KOPT-K1 (cell line): ENCODE data around the gene TNC.

Experiments used
- H3K27ac ChIP-seq: fragments of 200-600 bp; sonication (generic); 2 replicates; pipeline ENCODE4 v1.5.1; 2016; ENCODE audit warnings: antibody characterized with exemption, mild to moderate bottlenecking, low read depth, low read length; ENCODE audit not compliant: poor library complexity, severe bottlenecking
- H3K36me3 ChIP-seq: fragments of 200-600 bp; sonication (generic); 2 replicates; pipeline ENCODE4 v1.5.1; 2017; ENCODE audit warnings: antibody characterized with exemption, mild to moderate bottlenecking, low read length, moderate library complexity; ENCODE audit not compliant: insufficient read depth
- H3K9me3 ChIP-seq: fragments of 200-600 bp; sonication (generic); 2 replicates; pipeline ENCODE4 v1.5.1; 2017; ENCODE audit warnings: antibody characterized with exemption, low read length, mild to moderate bottlenecking; ENCODE audit not compliant: insufficient read depth, poor library complexity, severe bottlenecking

TNC gene

GRCh38 chr9:115117999-115118878 lies at the start of gene TNC:
TNC (minus strand) TSS chr9:115118157; CDS start chr9:115091018, 27,139 bp downstream.
- no peaks in the 10 kb centered on the region for H3K9me3 ChIP-seq
- H3K36me3 ChIP-seq = no peaks in the 10 kb centered on the region
- no peak within 1 kb of the TSS for H3K27ac ChIP-seq

GRCh38 chr9:115167175-115167574 lies 49.2 kb upstream of the TNC start:
- H3K36me3 ChIP-seq = no peaks in the 10 kb centered on the region
- H3K9me3 ChIP-seq = no peaks in the 10 kb centered on the region
- H3K27ac ChIP-seq = no peak overlapping the region

GRCh38 chr9:115165233-115165632 lies 47.3 kb upstream of the TNC start:
- no peak overlapping the region for H3K27ac ChIP-seq

GRCh38 chr9:115164511-115164974 lies 46.6 kb upstream of the TNC start:
- H3K27ac ChIP-seq = no peak overlapping the region
- H3K36me3 ChIP-seq = no peaks in the 10 kb centered on the region

More at GRCh38 chr9:115165233-115165632, 47.3 kb upstream of the TNC start:
- Histone ChIP-seq H3K9me3 (no peaks in the 10 kb centered on the region), H3K36me3 (no peaks in the 10 kb centered on the region)

GRCh38 chr9:115162946-115163345 lies 45.0 kb upstream of the TNC start:
- H3K27ac ChIP-seq = no peak overlapping the region
- H3K9me3 ChIP-seq = no peaks in the 10 kb centered on the region
- no peaks in the 10 kb centered on the region for H3K36me3 ChIP-seq

More at GRCh38 chr9:115164511-115164974, 46.6 kb upstream of the TNC start:
- H3K9me3 ChIP-seq = no peaks in the 10 kb centered on the region

GRCh38 chr9:115161446-115161845 lies 43.5 kb upstream of the TNC start:
- Histone ChIP-seq H3K36me3 (no peaks in the 10 kb centered on the region), H3K9me3 (no peaks in the 10 kb centered on the region)

GRCh38 chr9:115158661-115159481 lies 40.9 kb upstream of the TNC start:
- Histone ChIP-seq H3K9me3 (no peaks in the 10 kb centered on the region), H3K36me3 (no peaks in the 10 kb centered on the region), H3K27ac (no peak overlapping the region)

More at GRCh38 chr9:115161446-115161845, 43.5 kb upstream of the TNC start:
- H3K27ac ChIP-seq = no peak overlapping the region

GRCh38 chr9:115157245-115157674 lies 39.3 kb upstream of the TNC start:
- Histone ChIP-seq H3K36me3 (no peaks in the 10 kb centered on the region), H3K9me3 (no peaks in the 10 kb centered on the region), H3K27ac (no peak overlapping the region)

GRCh38 chr9:115155037-115155436 lies 37.1 kb upstream of the TNC start:
- Histone ChIP-seq H3K36me3 (no peaks in the 10 kb centered on the region), H3K27ac (no peak overlapping the region), H3K9me3 (no peaks in the 10 kb centered on the region)

- Histone ChIP-seq H3K27ac (no peak overlapping the region), H3K9me3 (no peaks in the 10 kb centered on the region), H3K36me3 (no peaks in the 10 kb centered on the region)
These were observed 36.7 kb upstream of the TNC start for GRCh38 chr9:115154617-115155016.

- Histone ChIP-seq H3K27ac (no peak overlapping the region), H3K36me3 (no peaks in the 10 kb centered on the region), H3K9me3 (no peaks in the 10 kb centered on the region)
These were observed 34.4 kb upstream of the TNC start for GRCh38 chr9:115152281-115152820.

GRCh38 chr9:115148721-115149120 lies 30.8 kb upstream of the TNC start:
- no peak overlapping the region for H3K27ac ChIP-seq
- no peaks in the 10 kb centered on the region for H3K36me3 ChIP-seq
- H3K9me3 ChIP-seq = no peaks in the 10 kb centered on the region

GRCh38 chr9:115146581-115147021 lies 28.6 kb upstream of the TNC start:
- H3K27ac ChIP-seq = no peak overlapping the region
- no peaks in the 10 kb centered on the region for H3K9me3 ChIP-seq
- no peaks in the 10 kb centered on the region for H3K36me3 ChIP-seq

GRCh38 chr9:115144706-115145105 lies 26.7 kb upstream of the TNC start:
- no peaks in the 10 kb centered on the region for H3K9me3 ChIP-seq
- H3K27ac ChIP-seq = no peak overlapping the region
- no peaks in the 10 kb centered on the region for H3K36me3 ChIP-seq

- no peak overlapping the region for H3K27ac ChIP-seq
- no peaks in the 10 kb centered on the region for H3K36me3 ChIP-seq
- no peaks in the 10 kb centered on the region for H3K9me3 ChIP-seq
These were observed 25.7 kb upstream of the TNC start for GRCh38 chr9:115143689-115144088.
